Activated CD8-positive, alpha-beta T cell treated with anti-CD3 and anti-CD28 coated beads for 36 hours (primary cell): Measurements from ENCODE around the gene C16orf86. TPM values are rescaled to one million over a fixed set of nuclear protein-coding genes. Genes with fewer than 3 reads are reported as not detected.

ENCODE experiments used
- ATAC-seq: fragments of 200-7000 bp; cut with Tn5 transposase; one replicate; pipeline ENCODE4 v1.10.0; 2021; ENCODE audit warnings: mild to moderate bottlenecking, moderate library complexity
- CTCF ChIA-PET: fragments of 350-600 bp; sonication (Branson Sonifier 250); formaldehyde crosslinking; loops from one replicate; lab custom pipeline; 2021; ENCODE audit warnings: antibody characterized with exemption; lab: Charles Lee
- POLR2A ChIA-PET: fragments of 350-600 bp; sonication (Branson Sonifier 250); formaldehyde crosslinking; loops from one replicate; lab custom pipeline; 2021; ENCODE audit warnings: antibody characterized with exemption; lab: Charles Lee
- DNase-seq: peaks from one replicate; pipeline ENCODE4 v3.0.0-alpha.2; 2020
- H3K27ac Mint-ChIP-seq: one replicate; pipeline ENCODE4 v1.8.0; 2021; ENCODE audit warnings: mild to moderate bottlenecking, mixed read lengths
- H3K27me3 Mint-ChIP-seq: one replicate; pipeline ENCODE4 v1.8.0; 2021; ENCODE audit warnings: mixed read lengths
- H3K36me3 Mint-ChIP-seq: one replicate; pipeline ENCODE4 v1.8.0; 2021; ENCODE audit warnings: low read depth, mixed read lengths
- H3K4me1 Mint-ChIP-seq: one replicate; pipeline ENCODE4 v1.8.0; 2021; ENCODE audit warnings: low read depth, mixed read lengths
- H3K4me3 Mint-ChIP-seq: one replicate; pipeline ENCODE4 v1.8.0; 2021; ENCODE audit warnings: mild to moderate bottlenecking, moderate library complexity, mixed read lengths
- H3K9me3 Mint-ChIP-seq: one replicate; pipeline ENCODE4 v1.8.0; 2021; ENCODE audit warnings: mixed read lengths
- CTCF ChIP-seq: fragments of 200-600 bp; IDR thresholded peaks from one replicate; pipeline ENCODE4 v1.8.0; 2022; ENCODE audit warnings: antibody characterized with exemption, mild to moderate bottlenecking
- intact Hi-C: fragments of 100-400 bp; cut with micrococcal nuclease; formaldehyde crosslinking; loops from one replicate; pipeline ENCODE4 v1.10.0; 2022
- total RNA-seq, 2 experiments: library from RNA; stranded (reverse); gene quantifications; one replicate each; pipeline ENCODE4 v1.2.3, GENCODE V29; 2021

C16orf86 gene
- total RNA-seq, 2 experiments from 2014 or later: 2.8 to 4.7 TPM

GRCh38 chr16:67667817-67668494 lies 1.3 kb downstream of the C16orf86 start:
- ChIA-PET POLR2A (interaction anchor here (0.9 to 3.4 kb wide), 8 partner anchors 12 to 186 kb away, joined by 3 to 14 read pairs (median 4); partner anchors contain the start of genes CARMIL2 and CTCF), CTCF (interaction anchor here (0.6 to 14.7 kb wide), 32 partner anchors 9 to 273 kb away, joined by 3 to 154 read pairs (median 4); partner anchors contain the start of genes ATP6V0D1, CARMIL2, CTCF and GFOD2)
- peak; percentile 73 for TF ChIP-seq CTCF
- Mint-ChIP-seq H3K27ac (no peak overlapping the region), H3K9me3 (no peaks in the 10 kb centered on the region), H3K27me3 (no peaks in the 10 kb centered on the region), H3K36me3 (peaks cover 3% of the 10 kb centered on the region), H3K4me1 (peaks cover 11% of the 10 kb centered on the region), H3K4me3 (peak overlapping the region; percentile 80)
- DNase-seq: peak; percentile 92
- ATAC-seq: peak; percentile 92
- intact Hi-C loops: loop anchor here (10.0 kb wide), 1 partner anchor 267 kb away; the partner anchor contains the start of genes CTRL and PSMB10

- no peaks in the 10 kb centered on the region for H3K27me3 Mint-ChIP-seq
- peaks cover 11% of the 10 kb centered on the region for H3K4me1 Mint-ChIP-seq
- no peak overlapping the region for H3K4me3 Mint-ChIP-seq
- DNase-seq: peak; percentile 50
- H3K9me3 Mint-ChIP-seq: no peaks in the 10 kb centered on the region
- intact Hi-C loops: loop anchor here (10.0 kb wide), 1 partner anchor 266 kb away; the partner anchor contains the start of genes CTRL and PSMB10
- H3K27ac Mint-ChIP-seq: no peak overlapping the region
- CTCF ChIA-PET: interaction anchor here (0.6 to 14.7 kb wide), 25 partner anchors 9 to 267 kb away, joined by 3 to 154 read pairs (median 4); partner anchors contain the start of genes ATP6V0D1, CARMIL2, CTCF and GFOD2
- ATAC-seq: no peak
- POLR2A ChIA-PET: interaction anchor here (0.9 to 1.4 kb wide), 3 partner anchors 14 to 186 kb away, joined by 3 to 4 read pairs (median 3); no protein-coding TSS in a partner anchor
- peaks cover 3% of the 10 kb centered on the region for H3K36me3 Mint-ChIP-seq
- TF ChIP-seq CTCF: peak; percentile 22
Observed at GRCh38 chr16:67668495-67669157, 2.0 kb downstream of the C16orf86 start.

- no peak overlapping the region for H3K27ac Mint-ChIP-seq
- ATAC-seq: no peak
- no peak overlapping the region for H3K4me3 Mint-ChIP-seq
- peaks cover 11% of the 10 kb centered on the region for H3K4me1 Mint-ChIP-seq
- TF ChIP-seq CTCF: no peak
- no peak for DNase-seq
- no peaks in the 10 kb centered on the region for H3K9me3 Mint-ChIP-seq
- CTCF ChIA-PET: interaction anchor here (1.4 to 14.7 kb wide), 7 partner anchors 25 to 188 kb away, joined by 4 to 154 read pairs (median 12); partner anchors contain the start of gene CARMIL2
- H3K36me3 Mint-ChIP-seq: no peaks in the 10 kb centered on the region
- intact Hi-C loops: loop anchor here (10.0 kb wide), 1 partner anchor 265 kb away; the partner anchor contains the start of genes CTRL and PSMB10
- POLR2A ChIA-PET: no interaction called here
- H3K27me3 Mint-ChIP-seq: no peaks in the 10 kb centered on the region
Observed at GRCh38 chr16:67669499-67670101, 3.0 kb downstream of the C16orf86 start.

GRCh38 chr16:67672306-67672705 lies 5.7 kb downstream of the C16orf86 start:
- CTCF ChIA-PET: interaction anchor here (0.6 to 2.8 kb wide), 30 partner anchors 9 to 261 kb away, joined by 3 to 15 read pairs (median 4); partner anchors contain the start of genes ACD, ATP6V0D1, CARMIL2 and GFOD2
- intact Hi-C loops: no loop called here
- H3K27me3 Mint-ChIP-seq: no peaks in the 10 kb centered on the region
- peaks cover 2% of the 10 kb centered on the region for H3K4me1 Mint-ChIP-seq
- H3K27ac Mint-ChIP-seq: no peak overlapping the region
- no peaks in the 10 kb centered on the region for H3K36me3 Mint-ChIP-seq
- no peak overlapping the region for H3K4me3 Mint-ChIP-seq
- DNase-seq: no peak
- TF ChIP-seq CTCF: no peak
- POLR2A ChIA-PET: interaction anchor here (1.3 kb wide), 1 partner anchor 33 kb away, joined by 3 read pairs; no protein-coding TSS in a partner anchor
- no peak for ATAC-seq
- H3K9me3 Mint-ChIP-seq: no peaks in the 10 kb centered on the region
